Measurements from ENCODE around the gene TWF1. TPM values are rescaled to one million over a fixed set of nuclear protein-coding genes. Genes with fewer than 3 reads are reported as not detected.

Gene TWF1
- total and polyA plus RNA-seq, 7 experiments from 2014 or later: 14.2 to 51.2 (median 32.9) TPM

- ChIA-PET POLR2A (interaction anchor here (0.7 to 13.7 kb wide), 2 partner anchors 15 to 33 kb away, joined by 3 to 134 read pairs; partner anchors contain the start of gene TWF1), CTCF (interaction anchor here (0.6 kb wide), 1 partner anchor 41 kb away, joined by 3 read pairs; no protein-coding TSS in a partner anchor)
- H3K9me3 Mint-ChIP-seq: peaks cover 0 to under 1% (median 0%) of the 10 kb centered on the region in 11 donors
- no peak overlapping the region for H3K27ac Mint-ChIP-seq
- H3K27me3 Mint-ChIP-seq: peaks cover 0 to 18% (median 0%) of the 10 kb centered on the region in 5 donors
- no peaks in the 10 kb centered on the region for H3K36me3 ChIP-seq (ENCODE audit: control insufficient read depth in 2 of 3, insufficient read depth in 3 of 3, low read length in 3 of 3)
- peaks cover 5 to 36% (median 25%) of the 10 kb centered on the region in 7 donors for H3K4me1 Mint-ChIP-seq
- no peak overlapping the region for H3K27ac ChIP-seq (ENCODE audit: low read depth, low read length)
- ATAC-seq: no peak
- no peaks in the 10 kb centered on the region for H3K4me1 ChIP-seq (ENCODE audit: control insufficient read depth in 2 of 2, insufficient read depth in 2 of 2, low read length in 2 of 2)
- H3K4me3 Mint-ChIP-seq: no peak overlapping the region
- no peak for DNase-seq
- H3K36me3 Mint-ChIP-seq: peaks cover 0 to 12% (median 7%) of the 10 kb centered on the region in 5 donors
- H3K9me3 ChIP-seq (ENCODE audit: control insufficient read depth in 2 of 3, low read length in 3 of 3): no peaks in the 10 kb centered on the region
- no peaks in the 10 kb centered on the region for H3K27me3 ChIP-seq (ENCODE audit: control insufficient read depth in 2 of 2, insufficient read depth in 2 of 2, low read length in 2 of 2)
- H3K4me3 ChIP-seq (ENCODE audit: low read length): no peak overlapping the region
- intact Hi-C loops (cut with micrococcal nuclease): no loop called here
Measured at GRCh38 chr12:43841253-43841652, 35.1 kb upstream of the TWF1 start.

DNA sequence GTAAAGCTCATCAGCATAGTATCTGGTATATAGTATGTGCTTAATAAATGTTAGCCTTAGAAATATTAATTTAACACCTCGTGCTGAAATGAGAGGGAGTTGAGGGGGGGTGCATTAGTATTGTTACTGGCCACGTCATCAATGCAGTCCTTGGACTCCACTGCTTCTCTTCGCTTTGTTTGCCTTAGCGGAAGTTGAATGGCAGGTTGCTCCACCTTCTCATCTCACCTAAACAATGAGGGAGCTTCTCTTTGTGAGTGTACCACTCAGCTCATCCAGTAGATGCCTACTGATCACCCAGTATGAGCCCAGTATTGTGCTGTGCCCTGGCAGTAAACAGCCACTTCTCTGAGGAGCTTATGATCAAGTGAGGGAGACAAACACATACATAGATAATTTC is 34.2 kb upstream of the TWF1 start:
- CTCF ChIA-PET: interaction anchor here (0.6 kb wide), 1 partner anchor 42 kb away, joined by 3 read pairs; no protein-coding TSS in a partner anchor
- POLR2A ChIA-PET: interaction anchor here (13.7 kb wide), 1 partner anchor 33 kb away, joined by 134 read pairs; the partner anchor contains the start of gene TWF1
- H3K4me1 ChIP-seq (ENCODE audit: control insufficient read depth in 2 of 2, insufficient read depth in 2 of 2, low read length in 2 of 2): peaks cover 1 to 2% of the 10 kb centered on the region in 2 donors
- H3K4me3 Mint-ChIP-seq: no peak overlapping the region
- no peaks in the 10 kb centered on the region for H3K36me3 ChIP-seq (ENCODE audit: control insufficient read depth in 2 of 3, insufficient read depth in 3 of 3, low read length in 3 of 3)
- no peaks in the 10 kb centered on the region for H3K9me3 Mint-ChIP-seq
- peaks cover 0 to 4% (median 0%) of the 10 kb centered on the region in 5 donors for H3K36me3 Mint-ChIP-seq
- H3K4me3 ChIP-seq (ENCODE audit: low read length): no peak overlapping the region
- H3K27me3 Mint-ChIP-seq: peaks cover 0 to 20% (median 0%) of the 10 kb centered on the region in 5 donors
- no peak for ATAC-seq
- no peaks in the 10 kb centered on the region for H3K9me3 ChIP-seq (ENCODE audit: control insufficient read depth in 2 of 3, low read length in 3 of 3)
- H3K4me1 Mint-ChIP-seq: peaks cover 5 to 38% (median 26%) of the 10 kb centered on the region in 7 donors
- H3K27ac Mint-ChIP-seq: no peak overlapping the region
- intact Hi-C loops (cut with micrococcal nuclease): no loop called here
- no peak overlapping the region for H3K27ac ChIP-seq (ENCODE audit: low read depth, low read length)
- no peaks in the 10 kb centered on the region for H3K27me3 ChIP-seq (ENCODE audit: control insufficient read depth in 2 of 2, insufficient read depth in 2 of 2, low read length in 2 of 2)
- no peak for DNase-seq

DNA sequence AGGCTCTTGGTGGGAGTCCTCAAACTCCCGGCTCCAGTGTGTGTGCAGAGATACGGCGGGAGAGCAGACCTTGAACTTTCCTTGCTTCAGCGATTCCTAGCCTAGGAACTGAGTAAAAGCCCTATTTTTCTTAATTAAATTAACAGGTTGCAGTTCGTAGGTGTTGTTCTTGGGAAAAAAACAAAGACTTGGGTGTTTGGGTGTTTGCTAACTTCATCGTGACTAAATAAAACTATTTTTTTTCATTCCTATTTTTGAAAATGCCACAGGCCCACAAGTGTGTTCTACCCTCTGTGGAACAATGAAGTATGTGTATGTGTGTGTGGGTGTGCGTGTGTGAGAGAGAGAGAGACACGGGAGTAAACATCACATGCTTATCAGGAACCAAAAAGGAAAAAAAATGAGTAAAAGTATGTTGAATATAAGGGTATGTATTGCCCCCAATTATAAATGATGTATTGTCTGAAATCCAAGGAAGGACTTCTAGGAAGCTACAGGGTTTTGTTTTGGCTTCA is 30.4 kb upstream of the TWF1 start:
- intact Hi-C loops (cut with micrococcal nuclease): loop anchor here (1.0 to 10.0 kb wide), 5 partner anchors 30 to 1888 kb away; partner anchors contain the start of genes IRAK4 (in 2 of the 2), PUS7L (in 2 of the 2), TWF1 (in 2 of the 2) and ARID2 (in 1 of the 2)
- Mint-ChIP-seq H3K4me1 (peaks cover 24 to 69% (median 50%) of the 10 kb centered on the region in 7 donors), H3K4me3 (peak overlapping the region; percentile 73 to 90 (median 81)), H3K27ac (peak overlapping the region; percentile 0 to 89 (median 71)), H3K27me3 (peaks cover 0 to 46% (median 0%) of the 10 kb centered on the region in 5 donors), H3K9me3 (no peaks in the 10 kb centered on the region), H3K36me3 (peaks cover 0 to 2% (median 0%) of the 10 kb centered on the region in 5 donors)
- Histone ChIP-seq H3K4me1 (ENCODE audit: control insufficient read depth in 2 of 2, insufficient read depth in 2 of 2, low read length in 2 of 2) (peaks cover 21 to 27% of the 10 kb centered on the region in 2 donors), H3K9me3 (ENCODE audit: control insufficient read depth in 2 of 3, low read length in 3 of 3) (no peaks in the 10 kb centered on the region), H3K27ac (ENCODE audit: low read depth, low read length) (peak overlapping the region; percentile 81), H3K36me3 (ENCODE audit: control insufficient read depth in 2 of 3, insufficient read depth in 3 of 3, low read length in 3 of 3) (no peaks in the 10 kb centered on the region), H3K4me3 (ENCODE audit: low read length) (peak overlapping the region; percentile 73), H3K27me3 (ENCODE audit: control insufficient read depth in 2 of 2, insufficient read depth in 2 of 2, low read length in 2 of 2) (no peaks in the 10 kb centered on the region)
- DNase-seq (peak in 3 of 9 donors; percentile 12 to 32 (median 16)), ATAC-seq (no peak)
- CTCF ChIA-PET: no interaction called here
- POLR2A ChIA-PET: interaction anchor here (0.6 to 13.7 kb wide), 9 partner anchors 22 to 77 kb away, joined by 3 to 134 read pairs (median 5); partner anchors contain the start of genes IRAK4, PUS7L and TWF1

- DNase-seq: peak; percentile 40 to 73 (median 67)
- peak; percentile 83 for ATAC-seq
- intact Hi-C loops (cut with micrococcal nuclease): loop anchor here (1.0 to 10.0 kb wide), 5 partner anchors 30 to 1889 kb away; partner anchors contain the start of genes IRAK4 (in 2 of the 2), PUS7L (in 2 of the 2), TWF1 (in 2 of the 2) and ARID2 (in 1 of the 2)
- no peaks in the 10 kb centered on the region for H3K9me3 Mint-ChIP-seq
- H3K4me3 Mint-ChIP-seq: peak within 1 kb of the TSS; percentile 83 to 95 (median 90)
- Histone ChIP-seq H3K27ac (ENCODE audit: low read depth, low read length) (peak within 1 kb of the TSS; percentile 81), H3K27me3 (ENCODE audit: control insufficient read depth in 2 of 2, insufficient read depth in 2 of 2, low read length in 2 of 2) (no peaks in the 10 kb centered on the region), H3K4me3 (ENCODE audit: low read length) (peak within 1 kb of the TSS; percentile 73), H3K4me1 (ENCODE audit: control insufficient read depth in 2 of 2, insufficient read depth in 2 of 2, low read length in 2 of 2) (peaks cover 21 to 27% of the 10 kb centered on the region in 2 donors), H3K9me3 (ENCODE audit: control insufficient read depth in 2 of 3, low read length in 3 of 3) (no peaks in the 10 kb centered on the region), H3K36me3 (ENCODE audit: control insufficient read depth in 2 of 3, insufficient read depth in 3 of 3, low read length in 3 of 3) (no peaks in the 10 kb centered on the region)
- CTCF ChIA-PET: interaction anchor here (0.5 to 1.1 kb wide), 3 partner anchors 16 to 67 kb away, joined by 3 to 4 read pairs (median 3); no protein-coding TSS in a partner anchor
- H3K27ac Mint-ChIP-seq: peak within 1 kb of the TSS; percentile 47 to 94 (median 89)
- POLR2A ChIA-PET: interaction anchor here (0.6 to 13.7 kb wide), 9 partner anchors 21 to 77 kb away, joined by 3 to 134 read pairs (median 5); partner anchors contain the start of genes IRAK4, PUS7L and TWF1
- peaks cover 0 to 45% (median 0%) of the 10 kb centered on the region in 5 donors for H3K27me3 Mint-ChIP-seq
- peaks cover 0 to 2% (median 0%) of the 10 kb centered on the region in 5 donors for H3K36me3 Mint-ChIP-seq
- peaks cover 25 to 75% (median 56%) of the 10 kb centered on the region in 7 donors for H3K4me1 Mint-ChIP-seq
Measured at GRCh38 chr12:43835656-43836474, 29.7 kb upstream of the TWF1 start, which contains the start of gene TMEM117. Gene TMEM117 (plus strand): TSS chr12:43836081.

DNA sequence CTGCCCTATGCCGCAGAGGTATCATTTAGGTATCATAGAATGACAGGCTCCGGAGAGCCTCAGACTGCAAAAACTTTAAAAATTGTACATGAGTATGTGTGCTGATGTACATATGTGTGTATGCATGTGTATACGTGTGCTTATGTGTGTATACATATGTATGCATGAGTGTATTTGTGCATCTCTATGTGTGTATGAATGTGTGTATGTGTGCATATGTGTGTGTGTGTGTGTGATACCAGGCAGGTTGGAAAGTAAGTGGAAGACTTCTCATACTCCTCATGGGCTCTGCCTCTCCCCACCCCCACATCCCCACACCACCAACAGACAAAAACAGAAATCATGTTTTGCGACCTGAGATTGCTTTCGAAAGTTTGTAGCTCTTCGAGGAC is 29.1 kb upstream of the TWF1 start:
- intact Hi-C loops (cut with micrococcal nuclease): loop anchor here in 1 of 2 donors (10.0 kb wide), 1 partner anchor 1890 kb away; the partner anchor contains the start of gene ARID2
- H3K4me1 Mint-ChIP-seq: peaks cover 25 to 73% (median 56%) of the 10 kb centered on the region in 7 donors
- H3K27ac ChIP-seq (ENCODE audit: low read depth, low read length): peak overlapping the region; percentile 81

More for the DNA sequence above, 29.1 kb upstream of the TWF1 start:
- Mint-ChIP-seq H3K36me3 (peaks cover 0 to 2% (median 0%) of the 10 kb centered on the region in 5 donors), H3K27ac (peak overlapping the region; percentile 47 to 94 (median 89)), H3K4me3 (peak overlapping the region; percentile 83 to 95 (median 90)), H3K9me3 (no peaks in the 10 kb centered on the region), H3K27me3 (peaks cover 0 to 46% (median 0%) of the 10 kb centered on the region in 5 donors)
- ATAC-seq: peak; percentile 12
- H3K27me3 ChIP-seq (ENCODE audit: control insufficient read depth in 2 of 2, insufficient read depth in 2 of 2, low read length in 2 of 2): no peaks in the 10 kb centered on the region
- peak in 4 of 9 donors; percentile 6 to 33 (median 17) for DNase-seq
- ChIA-PET POLR2A (interaction anchor here (1.0 to 13.7 kb wide), 8 partner anchors 20 to 76 kb away, joined by 3 to 134 read pairs (median 6); partner anchors contain the start of genes IRAK4, PUS7L and TWF1), CTCF (interaction anchor here (0.5 to 1.1 kb wide), 3 partner anchors 16 to 66 kb away, joined by 3 to 4 read pairs (median 3); no protein-coding TSS in a partner anchor)
- peak overlapping the region; percentile 73 for H3K4me3 ChIP-seq (ENCODE audit: low read length)
- H3K36me3 ChIP-seq (ENCODE audit: control insufficient read depth in 2 of 3, insufficient read depth in 3 of 3, low read length in 3 of 3): no peaks in the 10 kb centered on the region
- no peaks in the 10 kb centered on the region for H3K9me3 ChIP-seq (ENCODE audit: control insufficient read depth in 2 of 3, low read length in 3 of 3)
- H3K4me1 ChIP-seq (ENCODE audit: control insufficient read depth in 2 of 2, insufficient read depth in 2 of 2, low read length in 2 of 2): peaks cover 21 to 27% of the 10 kb centered on the region in 2 donors

All from naive thymus-derived CD4-positive, alpha-beta T cell (primary cell).